CD4-positive, alpha-beta T cell (primary cell): Measurements from ENCODE around the gene HIGD2A. TPM values are rescaled to one million over a fixed set of nuclear protein-coding genes. Genes with fewer than 3 reads are reported as not detected.
A peak's percentile ranks its signal among the peaks of the same experiment; 100 is the strongest.

ENCODE experiments used
- ATAC-seq: fragments of 200-7000 bp; cut with Tn5 transposase; one replicate; pipeline ENCODE4 v1.10.0; 2022; ENCODE audit warnings: mild to moderate bottlenecking; ENCODE audit not compliant: poor library complexity
- CTCF ChIA-PET: fragments of 350-600 bp; sonication (Branson Sonifier 250); formaldehyde crosslinking; loops from one replicate; lab custom pipeline; 2021; ENCODE audit warnings: antibody characterized with exemption, inconsistent platforms; lab: Charles Lee
- POLR2A ChIA-PET: fragments of 350-600 bp; sonication (Branson Sonifier 250); formaldehyde crosslinking; loops from one replicate; lab custom pipeline; 2021; ENCODE audit warnings: antibody characterized with exemption, inconsistent platforms; lab: Charles Lee
- DNase-seq, 14 experiments: peaks; one replicate each; pipeline ENCODE4 v3.0.0-alpha.2; 2013 to 2020; ENCODE audit warnings: mixed read lengths in 2 of 14
- H3K27ac ChIP-seq, 2 donors: one replicate each; pipeline versions ENCODE4 v1.5.1 to v1.7.0; 2013; ENCODE audit warnings: low read length in 2 of 2, low read depth in 1 of 2, mild to moderate bottlenecking in 1 of 2
- H3K27me3 ChIP-seq, 2 experiments: 1 replicate in 1 of 2; 2 replicates in 1 of 2; pipeline versions ENCODE4 v1.6.1 to v1.7.0; 2013; ENCODE audit warnings: low read length in 2 of 2, control low read depth in 1 of 2, mild to moderate bottlenecking in 1 of 2, moderate library complexity in 1 of 2; ENCODE audit not compliant: insufficient read depth in 2 of 2, control insufficient read depth in 1 of 2
- H3K36me3 ChIP-seq: one replicate; pipeline ENCODE4 v1.6.1; 2013; ENCODE audit warnings: low read length, control low read depth; ENCODE audit not compliant: insufficient read depth
- H3K4me1 ChIP-seq: one replicate; pipeline ENCODE4 v1.6.1; 2013; ENCODE audit warnings: low read length, control low read depth; ENCODE audit not compliant: insufficient read depth
- H3K4me3 ChIP-seq: one replicate; pipeline ENCODE4 v1.5.1; 2013; ENCODE audit warnings: mild to moderate bottlenecking, low read length, moderate library complexity
- H3K9me3 ChIP-seq, 2 experiments: 1 replicate in 1 of 2; 2 replicates in 1 of 2; pipeline versions ENCODE4 v1.6.1 to v1.7.0; 2013; ENCODE audit warnings: low read length in 2 of 2, mild to moderate bottlenecking in 2 of 2, control low read depth in 1 of 2, moderate library complexity in 1 of 2; ENCODE audit not compliant: control insufficient read depth in 1 of 2, insufficient read depth in 1 of 2
- H3K27ac Mint-ChIP-seq: one replicate; pipeline ENCODE4 v1.8.0; 2020; ENCODE audit warnings: mixed read lengths
- H3K27me3 Mint-ChIP-seq: one replicate; pipeline ENCODE4 v1.8.0; 2021; ENCODE audit warnings: mixed read lengths
- H3K36me3 Mint-ChIP-seq: one replicate; pipeline ENCODE4 v1.8.0; 2021; ENCODE audit warnings: low read depth, mixed read lengths
- H3K4me1 Mint-ChIP-seq: one replicate; pipeline ENCODE4 v1.8.0; 2021; ENCODE audit warnings: low read depth, mixed read lengths
- H3K4me3 Mint-ChIP-seq: one replicate; pipeline ENCODE4 v1.8.0; 2020; ENCODE audit warnings: mild to moderate bottlenecking, mixed read lengths
- H3K9me3 Mint-ChIP-seq: one replicate; pipeline ENCODE4 v1.8.0; 2020; ENCODE audit warnings: mixed read lengths
- CTCF ChIP-seq: fragments of 200-600 bp; IDR thresholded peaks from one replicate; pipeline ENCODE4 v1.8.0; 2022; ENCODE audit warnings: antibody characterized with exemption, mild to moderate bottlenecking
- intact Hi-C, 2 experiments: fragments of 100-400 bp; cut with DNase I in 1 of 2; cut with micrococcal nuclease in 1 of 2; formaldehyde crosslinking; loops; one replicate each; pipeline versions ENCODE4 v1.15.1 to v1.9.0; 2023 to 2025; cut with DNase I, micrococcal nuclease
- total RNA-seq, 174 experiments: library from RNA in 2 of 174; stranded (reverse) in 2 of 174; gene quantifications; one replicate each; pipeline ENCODE4 v1.2.3 and lab custom pipeline; 2021 to 2026

The HIGD2A gene
- total RNA-seq, 2 experiments from 2014 or later: 98.2 to 104 TPM

DNA sequence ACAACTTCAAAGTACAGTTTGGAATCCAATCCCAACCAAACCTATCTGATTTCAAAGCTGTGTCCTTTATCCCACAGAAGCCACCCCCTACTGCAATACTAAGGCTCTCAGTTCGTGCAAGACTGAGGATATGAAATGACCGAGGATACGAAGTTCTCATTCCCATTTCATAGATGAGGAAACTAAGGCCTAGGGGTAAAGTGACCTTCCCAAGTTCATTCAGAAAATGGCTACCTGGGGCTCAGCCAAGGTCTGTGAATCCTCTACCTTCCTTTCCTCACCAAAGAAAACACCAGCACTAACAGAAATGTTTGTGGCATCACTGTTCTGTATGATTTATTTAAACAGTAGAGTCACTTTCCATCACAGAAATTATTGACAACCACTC is 32.4 kb upstream of the HIGD2A start:
- intact Hi-C loops: no loop called here
- Histone ChIP-seq H3K9me3 (no peaks in the 10 kb centered on the region), H3K4me3 (no peak overlapping the region), H3K27me3 (no peaks in the 10 kb centered on the region), H3K4me1 (peaks cover 18% of the 10 kb centered on the region), H3K36me3 (peaks cover 74% of the 10 kb centered on the region), H3K27ac (no peak overlapping the region)
- H3K4me1 Mint-ChIP-seq: peaks cover 46% of the 10 kb centered on the region
- TF ChIP-seq CTCF: no peak
- no peaks in the 10 kb centered on the region for H3K27me3 Mint-ChIP-seq
- ATAC-seq (no peak), DNase-seq (no peak)
- no peak overlapping the region for H3K4me3 Mint-ChIP-seq
- peaks cover 85% of the 10 kb centered on the region for H3K36me3 Mint-ChIP-seq
- H3K27ac Mint-ChIP-seq: no peak overlapping the region
- POLR2A ChIA-PET: interaction anchor here (1.5 kb wide), 1 partner anchor 91 kb away, joined by 3 read pairs; no protein-coding TSS in a partner anchor
- H3K9me3 Mint-ChIP-seq: no peaks in the 10 kb centered on the region
- CTCF ChIA-PET: interaction anchor here (0.6 kb wide), 1 partner anchor 69 kb away, joined by 3 read pairs; no protein-coding TSS in a partner anchor

GRCh38 chr5:176359658-176360057 is 28.9 kb upstream of the HIGD2A start:
- intact Hi-C loops: loop anchor here in 1 of 2 experiments (2.0 kb wide), 1 partner anchor 57 kb away; the partner anchor contains the start of gene CLTB
- H3K36me3 ChIP-seq: peaks cover 40% of the 10 kb centered on the region
- H3K4me3 ChIP-seq: no peak overlapping the region
- ATAC-seq (no peak), DNase-seq (no peak)
- ChIA-PET POLR2A (interaction anchor here (1.1 to 3.9 kb wide), 2 partner anchors 30 to 178 kb away, joined by 3 to 77 read pairs; partner anchors contain the start of genes HIGD2A, NOP16 and RNF44), CTCF (interaction anchor here (0.8 to 1.1 kb wide), 2 partner anchors 238 to 630 kb away, joined by 3 to 4 read pairs; no protein-coding TSS in a partner anchor)
- H3K9me3 ChIP-seq: no peaks in the 10 kb centered on the region
- H3K4me1 ChIP-seq: peaks cover 30% of the 10 kb centered on the region
- Mint-ChIP-seq H3K27ac (peak overlapping the region; percentile 69), H3K4me1 (peaks cover 46% of the 10 kb centered on the region), H3K36me3 (peaks cover 56% of the 10 kb centered on the region), H3K4me3 (peak overlapping the region; percentile 85), H3K9me3 (no peaks in the 10 kb centered on the region), H3K27me3 (no peaks in the 10 kb centered on the region)
- H3K27ac ChIP-seq: no peak overlapping the region
- H3K27me3 ChIP-seq: no peaks in the 10 kb centered on the region
- no peak for TF ChIP-seq CTCF

DNA sequence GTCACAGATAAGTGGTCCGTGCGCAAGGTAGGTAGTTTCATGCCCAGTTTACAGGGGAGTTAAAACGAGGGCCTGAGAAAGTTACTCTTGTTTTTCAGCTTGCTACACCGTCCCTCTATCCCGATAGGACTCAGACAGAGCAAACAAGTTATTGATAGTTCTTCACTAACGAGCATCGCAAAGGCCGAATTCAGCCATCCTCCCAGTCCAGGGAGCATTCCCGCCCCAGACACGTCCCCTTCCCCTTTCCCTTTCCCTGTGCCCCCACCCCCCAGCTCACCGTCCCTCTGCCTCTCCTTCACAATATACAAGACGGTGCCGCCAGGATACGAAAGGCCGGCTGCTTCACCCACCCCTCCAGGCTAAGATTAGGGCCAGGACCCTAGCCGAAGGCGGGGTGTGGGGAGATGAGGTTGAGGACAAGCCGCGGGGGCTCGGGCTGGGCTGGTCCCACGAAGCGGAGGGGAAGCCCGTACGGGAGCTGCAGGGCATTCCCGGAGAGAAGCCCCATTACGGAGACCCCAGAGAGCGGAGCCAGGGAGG is 27.6 kb upstream of the HIGD2A start:
- no peak for TF ChIP-seq CTCF
- intact Hi-C loops: loop anchor here (1.0 to 2.0 kb wide), 2 partner anchors 27 to 56 kb away; partner anchors contain the start of genes HIGD2A (in 2 of the 2), NOP16 (in 2 of the 2) and CLTB (in 1 of the 2)
- Mint-ChIP-seq H3K4me1 (peaks cover 48% of the 10 kb centered on the region), H3K36me3 (peaks cover 44% of the 10 kb centered on the region), H3K27me3 (no peaks in the 10 kb centered on the region), H3K9me3 (no peaks in the 10 kb centered on the region), H3K27ac (peak overlapping the region; percentile 87), H3K4me3 (peak overlapping the region; percentile 96)
- no peak for ATAC-seq
- ChIA-PET CTCF (interaction anchor here (1.5 to 2.8 kb wide), 2 partner anchors 56 to 87 kb away, joined by 5 to 7 read pairs; partner anchors contain the start of genes CLTB and FAF2), POLR2A (interaction anchor here (1.0 to 3.9 kb wide), 16 partner anchors 9 to 1843 kb away, joined by 3 to 77 read pairs (median 6); partner anchors contain the start of genes CLTB, FAF2, HIGD2A and HNRNPAB)
- Histone ChIP-seq H3K27me3 (no peaks in the 10 kb centered on the region), H3K4me3 (peak overlapping the region; percentile 98), H3K4me1 (peaks cover 35% of the 10 kb centered on the region), H3K36me3 (peaks cover 27% of the 10 kb centered on the region), H3K9me3 (no peaks in the 10 kb centered on the region), H3K27ac (peak overlapping the region; percentile 64 to 79)
- peak in 2 of 14 experiments; percentile 2 to 38 for DNase-seq
